ENCODE data around the gene JAK3.

- TF ChIP-seq TSHZ2 (CRISPR knock-in tag; IDR thresholded peaks at IDR 0.05) = no peak
- TF ChIP-seq ZFP3 (CRISPR knock-in tag; IDR thresholded peaks at IDR 0.05) = no peak
- TF ChIP-seq BACH2 (CRISPR knock-in tag; IDR thresholded peaks at IDR 0.05; ENCODE audit: borderline replicate concordance) = no peak
- TF ChIP-seq OSR1 (CRISPR knock-in tag; IDR thresholded peaks at IDR 0.05) = no peak
- TF ChIP-seq TOX (CRISPR knock-in tag; IDR thresholded peaks at IDR 0.05; ENCODE audit: borderline replicate concordance) = no peak
- no peak for TF ChIP-seq ZFP30 (CRISPR knock-in tag; IDR thresholded peaks at IDR 0.05)
These were observed 5.0 kb downstream of the JAK3 start for GRCh38 chr19:17842663-17843291.

Data from SK-N-SH treated with all-trans-retinoic acid at 6 μM for 48 hours (cell line).